Stimulated activated memory B cell treated with anti-CD40 and anti-IgM and Interleukin-4, amounts not matched to agents 10 μg/mL and 1 μg/mL and 100 μg/mL, for 72 hours (primary cell): ENCODE measurements around the gene MYH6.
"Not testable (repeated sequence)": the region's sequence is repeated elsewhere in the genome, so short reads cannot be mapped to it uniquely, and the experiment has no call there.

ENCODE experiments used
- ATAC-seq: fragments of 150-1000 bp; cut with Tn5 transposase; 2 replicates; pipeline ENCODE4 v1.10.0; 2021
- H3K27ac Mint-ChIP-seq: one replicate; pipeline ENCODE4 v1.8.0; 2022; ENCODE audit warnings: mild to moderate bottlenecking, mixed read lengths
- H3K27me3 Mint-ChIP-seq: one replicate; pipeline ENCODE4 v1.8.0; 2022; ENCODE audit warnings: mixed read lengths
- H3K36me3 Mint-ChIP-seq: one replicate; pipeline ENCODE4 v1.8.0; 2022; ENCODE audit warnings: mixed read lengths
- H3K4me1 Mint-ChIP-seq: one replicate; pipeline ENCODE4 v1.8.0; 2022; ENCODE audit warnings: mixed read lengths
- H3K4me3 Mint-ChIP-seq: one replicate; pipeline ENCODE4 v1.8.0; 2022; ENCODE audit warnings: mild to moderate bottlenecking, moderate library complexity, mixed read lengths
- H3K9me3 Mint-ChIP-seq: one replicate; pipeline ENCODE4 v1.8.0; 2022; ENCODE audit warnings: mixed read lengths

MYH6 gene

DNA sequence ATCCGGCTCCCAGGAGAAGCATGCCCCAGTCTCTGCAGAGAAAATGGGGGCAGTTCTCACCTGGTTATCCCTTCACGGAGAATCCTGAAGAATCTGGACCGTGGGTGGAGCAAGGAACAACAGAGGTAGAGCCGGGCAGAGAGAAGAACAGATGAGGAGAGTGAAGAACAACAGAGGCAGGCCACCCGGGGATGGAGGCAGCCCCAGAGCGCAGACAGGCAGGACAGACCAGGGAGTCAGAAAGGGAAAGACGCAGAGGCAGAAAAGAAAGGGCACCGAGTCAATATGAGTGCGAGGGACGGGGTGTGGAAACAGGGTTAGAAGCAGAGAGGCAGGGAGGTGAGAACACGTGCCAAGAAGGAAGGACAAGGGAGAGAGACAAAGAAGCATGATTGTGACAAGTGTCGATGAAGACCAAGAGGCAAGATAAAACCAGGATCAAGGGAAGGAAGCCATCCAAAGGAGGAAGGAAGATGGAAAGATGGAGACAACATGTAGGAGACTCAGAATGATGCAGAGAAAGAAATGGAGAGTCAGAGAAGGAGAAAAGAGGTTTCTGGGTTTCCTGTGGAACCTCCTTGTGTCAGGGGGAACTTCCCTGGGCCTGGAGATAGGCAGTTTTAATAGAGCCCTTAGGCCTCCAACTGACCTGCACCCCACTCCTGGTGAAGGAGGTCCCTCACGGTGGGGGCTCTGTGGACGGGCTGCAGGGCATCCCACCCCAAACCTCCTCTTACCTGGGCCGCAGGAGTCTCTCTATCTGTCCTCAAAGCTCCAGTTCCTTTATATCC is at the start of gene MYH6:
TSS of gene MYH6 (minus strand) at position 758 of the 791 bp plus-strand sequence. CDS start 1,050 bp downstream, outside the sequence.
- Mint-ChIP-seq H3K27me3 (peaks cover 94% of the 10 kb centered on the region), H3K4me1 (peaks cover 18% of the 10 kb centered on the region), H3K27ac (no peak within 1 kb of the TSS), H3K36me3 (no peaks in the 10 kb centered on the region), H3K9me3 (no peaks in the 10 kb centered on the region), H3K4me3 (no peak within 1 kb of the TSS)
- no peak for ATAC-seq

DNA sequence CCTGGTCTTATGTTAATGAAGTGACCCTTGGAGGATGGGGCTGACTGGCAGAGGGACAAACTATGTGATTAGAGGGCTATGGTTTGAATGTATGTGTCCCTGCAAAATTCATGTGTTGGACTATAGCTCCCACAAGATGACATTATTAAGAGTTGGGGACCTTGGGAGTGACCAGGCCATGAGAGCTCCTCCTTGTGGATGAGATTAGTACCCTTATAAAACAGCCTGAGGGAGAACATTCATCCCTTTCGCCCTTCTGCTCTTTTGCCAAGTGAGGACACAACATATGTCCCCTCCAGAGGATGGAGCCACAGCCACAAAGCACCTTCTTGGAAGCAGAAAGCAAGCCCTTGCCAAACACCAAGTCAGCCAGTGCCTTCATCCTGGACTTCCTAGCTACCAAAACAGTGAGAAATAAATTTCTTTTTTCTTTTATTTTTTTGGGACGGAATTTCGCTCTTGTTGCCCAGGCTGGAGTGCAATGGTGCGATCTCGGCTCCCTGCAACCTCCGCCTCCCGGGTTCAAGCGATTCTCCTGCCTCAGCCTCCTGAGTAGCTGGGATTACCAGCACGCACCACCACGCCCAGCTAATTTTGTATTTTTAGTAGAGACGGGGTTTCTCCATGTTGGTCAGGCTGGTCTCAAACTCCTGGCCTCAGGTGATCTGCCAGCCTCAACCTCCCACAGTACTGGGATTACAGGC is 49.0 kb upstream of the MYH6 start:
- not testable (repeated sequence) for H3K4me1 Mint-ChIP-seq, H3K9me3 Mint-ChIP-seq, H3K27ac Mint-ChIP-seq, H3K36me3 Mint-ChIP-seq, ATAC-seq, H3K4me3 Mint-ChIP-seq
- H3K27me3 Mint-ChIP-seq: peaks cover 45% of the 10 kb centered on the region

GRCh38 chr14:23454445-23454856 is 46.4 kb upstream of the MYH6 start:
- Mint-ChIP-seq H3K4me3 (no peak overlapping the region), H3K27me3 (peaks cover 59% of the 10 kb centered on the region), H3K36me3 (no peaks in the 10 kb centered on the region), H3K9me3 (no peaks in the 10 kb centered on the region), H3K27ac (no peak overlapping the region), H3K4me1 (no peaks in the 10 kb centered on the region)
- ATAC-seq: no peak

DNA sequence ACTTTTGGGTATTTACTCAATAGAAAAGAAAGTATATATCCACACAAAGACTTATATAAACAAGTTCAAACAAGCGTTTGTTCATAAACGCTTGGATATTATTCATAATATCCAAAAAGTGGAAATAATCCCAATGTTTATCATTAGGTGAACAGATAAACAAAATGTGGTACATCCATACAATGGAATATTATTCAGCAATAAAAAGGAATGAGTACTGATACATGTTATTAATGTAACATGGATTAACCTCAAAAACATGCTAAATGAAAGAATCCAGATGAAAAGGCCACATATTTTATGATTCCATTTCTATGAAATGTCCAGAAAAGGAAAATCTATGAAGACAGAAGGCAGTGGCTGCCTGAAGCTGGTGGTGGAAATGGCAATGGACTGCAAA is 44.2 kb upstream of the MYH6 start:
- H3K27ac Mint-ChIP-seq: no peak overlapping the region
- no peak overlapping the region for H3K4me3 Mint-ChIP-seq
- H3K9me3 Mint-ChIP-seq: no peaks in the 10 kb centered on the region
- no peak for ATAC-seq
- no peaks in the 10 kb centered on the region for H3K36me3 Mint-ChIP-seq
- H3K27me3 Mint-ChIP-seq: peaks cover 56% of the 10 kb centered on the region
- H3K4me1 Mint-ChIP-seq: no peaks in the 10 kb centered on the region

- H3K9me3 Mint-ChIP-seq: no peaks in the 10 kb centered on the region
- no peaks in the 10 kb centered on the region for H3K4me1 Mint-ChIP-seq
- no peak overlapping the region for H3K27ac Mint-ChIP-seq
- peaks cover 39% of the 10 kb centered on the region for H3K27me3 Mint-ChIP-seq
- ATAC-seq: no peak
- H3K4me3 Mint-ChIP-seq: no peak overlapping the region
- no peaks in the 10 kb centered on the region for H3K36me3 Mint-ChIP-seq
These were observed 42.3 kb upstream of the MYH6 start for GRCh38 chr14:23450379-23450778.

DNA sequence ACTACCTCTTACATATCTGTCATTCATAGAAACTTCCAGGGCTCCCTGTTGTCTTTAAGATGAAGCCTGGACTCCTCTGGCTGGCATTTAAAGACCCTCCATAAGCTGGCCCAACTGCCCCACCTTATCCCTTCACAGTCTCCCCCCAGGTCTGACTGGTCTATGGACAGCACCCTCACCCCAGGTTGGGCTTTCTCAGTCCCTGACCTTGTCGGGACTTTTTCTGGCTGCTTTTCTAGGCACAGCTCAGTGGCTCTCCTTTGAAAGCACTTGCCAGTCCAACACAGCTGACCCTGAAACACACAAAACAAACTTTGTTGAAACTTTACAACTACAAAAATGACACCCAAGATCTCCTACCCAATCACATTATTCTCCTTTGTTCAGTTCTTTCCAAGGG is 41.2 kb upstream of the MYH6 start:
- no peaks in the 10 kb centered on the region for H3K9me3 Mint-ChIP-seq
- H3K36me3 Mint-ChIP-seq: no peaks in the 10 kb centered on the region
- ATAC-seq: no peak
- H3K27me3 Mint-ChIP-seq: peaks cover 28% of the 10 kb centered on the region
- H3K27ac Mint-ChIP-seq: no peak overlapping the region
- H3K4me1 Mint-ChIP-seq: no peaks in the 10 kb centered on the region
- H3K4me3 Mint-ChIP-seq: no peak overlapping the region

- no peak overlapping the region for H3K4me3 Mint-ChIP-seq
- H3K4me1 Mint-ChIP-seq: no peaks in the 10 kb centered on the region
- no peak overlapping the region for H3K27ac Mint-ChIP-seq
- no peak for ATAC-seq
- no peaks in the 10 kb centered on the region for H3K36me3 Mint-ChIP-seq
- H3K27me3 Mint-ChIP-seq: peaks cover 25% of the 10 kb centered on the region
- no peaks in the 10 kb centered on the region for H3K9me3 Mint-ChIP-seq
These were observed 39.6 kb upstream of the MYH6 start for GRCh38 chr14:23447361-23448350.

DNA sequence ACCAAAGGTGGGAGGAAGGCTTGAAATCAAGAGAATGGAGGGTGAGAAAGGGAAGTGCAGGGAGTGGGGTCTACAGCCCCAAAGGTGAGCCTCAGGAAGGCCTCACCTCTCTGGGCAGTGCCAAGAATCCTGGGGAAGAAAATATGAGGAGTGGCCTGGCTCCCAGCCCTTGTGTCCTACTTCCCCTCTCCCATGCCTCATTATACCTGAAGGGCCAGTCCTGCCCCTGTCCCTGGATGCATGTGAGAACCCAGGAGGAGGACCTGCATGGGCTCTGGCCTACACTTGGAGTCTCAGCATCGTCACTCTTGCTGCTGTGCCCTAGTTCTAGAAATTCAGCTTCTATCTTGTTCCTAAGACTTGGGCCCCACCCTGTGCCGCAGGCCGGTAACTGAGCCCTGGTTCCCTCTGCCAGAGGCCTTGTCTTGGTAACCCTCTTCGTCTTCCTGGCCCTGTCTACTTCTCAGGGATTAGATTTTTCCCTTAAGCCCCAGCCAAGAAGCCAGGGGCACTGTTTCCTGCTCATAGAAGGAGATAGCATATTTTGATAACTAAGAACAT is 38.3 kb upstream of the MYH6 start:
- H3K9me3 Mint-ChIP-seq: no peaks in the 10 kb centered on the region
- no peaks in the 10 kb centered on the region for H3K4me1 Mint-ChIP-seq
- H3K27me3 Mint-ChIP-seq: peaks cover 33% of the 10 kb centered on the region
- no peaks in the 10 kb centered on the region for H3K36me3 Mint-ChIP-seq
- no peak for ATAC-seq
- no peak overlapping the region for H3K4me3 Mint-ChIP-seq
- H3K27ac Mint-ChIP-seq: no peak overlapping the region

DNA sequence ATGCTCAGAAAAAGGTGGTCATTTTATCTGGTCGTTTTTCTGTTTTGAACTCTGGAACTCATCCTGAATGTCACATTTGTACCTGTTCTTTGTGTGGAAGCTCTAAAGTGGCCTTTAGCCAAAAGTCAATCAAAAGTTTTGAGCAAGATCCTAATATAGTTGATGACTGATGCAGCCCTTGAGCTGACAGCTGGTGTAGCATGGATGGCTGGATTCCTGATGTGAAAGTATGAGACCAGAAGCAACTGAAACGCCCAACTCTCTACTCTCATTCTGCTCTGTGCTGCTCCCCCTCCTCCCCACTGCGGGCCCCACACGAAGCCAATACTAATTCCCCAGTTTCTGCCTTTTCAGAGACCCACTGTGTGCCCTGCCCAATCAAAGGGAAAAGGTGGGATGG is 37.7 kb upstream of the MYH6 start:
- ATAC-seq: no peak
- no peaks in the 10 kb centered on the region for H3K9me3 Mint-ChIP-seq

GRCh38 chr14:23444314-23444713 is 36.2 kb upstream of the MYH6 start:
- H3K4me3 Mint-ChIP-seq: no peak overlapping the region
- H3K27ac Mint-ChIP-seq: no peak overlapping the region
- no peaks in the 10 kb centered on the region for H3K4me1 Mint-ChIP-seq
- no peaks in the 10 kb centered on the region for H3K9me3 Mint-ChIP-seq
- ATAC-seq: no peak
- no peaks in the 10 kb centered on the region for H3K36me3 Mint-ChIP-seq
- peaks cover 36% of the 10 kb centered on the region for H3K27me3 Mint-ChIP-seq

More for the DNA sequence above, 37.7 kb upstream of the MYH6 start:
- Mint-ChIP-seq H3K36me3 (no peaks in the 10 kb centered on the region), H3K4me3 (no peak overlapping the region), H3K4me1 (no peaks in the 10 kb centered on the region), H3K27me3 (peaks cover 33% of the 10 kb centered on the region), H3K27ac (no peak overlapping the region)

GRCh38 chr14:23443881-23444280 is 35.8 kb upstream of the MYH6 start:
- no peaks in the 10 kb centered on the region for H3K9me3 Mint-ChIP-seq
- H3K36me3 Mint-ChIP-seq: no peaks in the 10 kb centered on the region
- no peaks in the 10 kb centered on the region for H3K4me1 Mint-ChIP-seq
- H3K4me3 Mint-ChIP-seq: no peak overlapping the region
- H3K27ac Mint-ChIP-seq: no peak overlapping the region
- ATAC-seq: no peak
- peaks cover 34% of the 10 kb centered on the region for H3K27me3 Mint-ChIP-seq

DNA sequence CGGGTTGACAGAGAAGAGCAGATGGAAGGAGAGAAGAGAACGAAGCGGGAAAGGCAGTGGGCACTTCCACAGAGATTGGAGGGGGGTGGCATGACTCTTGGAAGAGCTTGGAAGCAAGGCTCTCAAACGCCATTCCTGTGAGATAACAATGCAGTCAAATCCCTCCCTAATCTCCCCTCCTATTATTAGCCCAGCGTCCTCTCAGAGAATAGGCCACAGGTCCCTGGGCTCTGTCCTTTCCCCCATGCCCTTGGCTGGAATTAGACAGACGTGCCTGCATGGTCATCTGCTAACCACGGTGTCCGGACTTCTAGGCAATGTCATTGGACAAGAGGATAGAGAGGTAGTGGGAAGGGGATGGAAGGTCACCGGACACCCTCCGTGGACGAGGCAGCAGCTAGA is 35.3 kb upstream of the MYH6 start:
- no peaks in the 10 kb centered on the region for H3K4me1 Mint-ChIP-seq
- peaks cover 34% of the 10 kb centered on the region for H3K27me3 Mint-ChIP-seq
- H3K4me3 Mint-ChIP-seq: no peak overlapping the region
- no peak for ATAC-seq
- H3K36me3 Mint-ChIP-seq: no peaks in the 10 kb centered on the region
- H3K9me3 Mint-ChIP-seq: no peaks in the 10 kb centered on the region
- H3K27ac Mint-ChIP-seq: no peak overlapping the region

GRCh38 chr14:23442721-23443356 is 34.8 kb upstream of the MYH6 start:
- Mint-ChIP-seq H3K4me1 (no peaks in the 10 kb centered on the region), H3K27ac (no peak overlapping the region), H3K27me3 (peaks cover 34% of the 10 kb centered on the region)

GRCh38 chr14:23441076-23441475 is 33.0 kb upstream of the MYH6 start:
- Mint-ChIP-seq H3K27ac (no peak overlapping the region), H3K27me3 (peaks cover 34% of the 10 kb centered on the region), H3K4me3 (no peak overlapping the region), H3K36me3 (no peaks in the 10 kb centered on the region), H3K4me1 (no peaks in the 10 kb centered on the region), H3K9me3 (no peaks in the 10 kb centered on the region)
- ATAC-seq: no peak

More at GRCh38 chr14:23442721-23443356, 34.8 kb upstream of the MYH6 start:
- Mint-ChIP-seq H3K4me3 (no peak overlapping the region), H3K36me3 (no peaks in the 10 kb centered on the region), H3K9me3 (no peaks in the 10 kb centered on the region)
- no peak for ATAC-seq
